ENCODE measurements around the gene DOCK2.
"Not testable (repeated sequence)": the region's sequence is repeated elsewhere in the genome, so short reads cannot be mapped to it uniquely, and the experiment has no call there.

DOCK2 gene

GRCh38 chr5:170071748-170072147, 434.7 kb downstream of the DOCK2 start:
- FAIRE-seq, result no peak

DNA sequence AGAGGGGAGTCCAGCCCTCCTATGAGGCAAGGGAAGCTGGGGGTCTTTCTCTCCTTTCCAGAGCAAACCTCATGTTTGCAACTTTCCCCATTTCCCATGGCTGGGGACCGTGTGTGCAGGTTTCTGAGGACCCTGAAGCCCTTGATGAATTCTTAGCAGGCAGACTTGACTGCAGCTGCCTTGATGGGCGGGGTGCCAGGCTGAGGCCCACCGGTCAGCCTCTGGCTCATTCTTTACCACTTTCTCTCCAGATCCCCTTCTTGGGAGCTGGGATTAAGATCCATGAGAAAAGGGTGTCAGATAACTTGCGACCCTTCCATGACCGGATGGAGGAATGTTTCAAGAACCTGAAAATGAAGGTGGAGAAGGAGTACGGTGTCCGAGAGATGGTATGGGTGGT, 438.6 kb downstream of the DOCK2 start:
- no peak for FAIRE-seq

GRCh38 chr5:170076211-170076610, 439.1 kb downstream of the DOCK2 start:
- no peak for FAIRE-seq

DNA sequence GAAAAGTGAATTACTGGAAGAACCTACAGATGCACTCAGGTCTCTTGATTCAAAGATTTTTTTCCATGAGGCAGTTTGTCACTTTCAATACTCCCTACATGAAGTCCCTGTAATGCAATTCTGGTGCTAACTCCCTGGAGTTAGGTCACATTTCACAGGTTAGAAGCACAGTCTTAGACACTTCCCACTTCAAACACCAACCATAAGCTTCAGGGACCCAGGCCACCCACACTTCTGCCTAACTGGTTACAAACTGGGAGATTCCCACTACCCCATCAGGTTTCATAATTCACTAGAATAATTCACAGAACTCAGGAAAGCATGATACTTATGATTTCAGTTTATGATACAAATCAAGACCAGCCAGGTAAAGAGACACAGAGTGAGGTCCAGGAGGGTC, 439.7 kb downstream of the DOCK2 start:
- FAIRE-seq, result no peak

DNA sequence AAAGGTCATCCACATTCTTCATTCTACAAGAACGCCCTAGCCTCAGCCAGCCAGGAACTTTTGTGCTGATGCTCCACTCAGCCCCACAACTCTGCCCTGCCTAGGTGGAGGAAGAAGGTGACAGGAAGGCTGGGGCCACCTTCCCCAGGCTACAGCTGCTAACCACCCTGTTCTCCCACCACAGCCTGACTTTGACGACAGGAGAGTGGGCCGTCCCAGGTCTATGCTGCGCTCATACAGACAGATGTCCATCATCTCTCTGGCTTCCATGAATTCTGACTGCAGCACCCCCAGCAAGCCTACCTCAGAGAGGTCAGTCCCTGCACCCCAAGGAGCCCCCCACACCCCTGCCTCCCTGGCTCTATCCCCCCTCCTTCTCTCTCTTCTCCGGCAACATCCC, 440.5 kb downstream of the DOCK2 start:
- FAIRE-seq, result no peak

DNA sequence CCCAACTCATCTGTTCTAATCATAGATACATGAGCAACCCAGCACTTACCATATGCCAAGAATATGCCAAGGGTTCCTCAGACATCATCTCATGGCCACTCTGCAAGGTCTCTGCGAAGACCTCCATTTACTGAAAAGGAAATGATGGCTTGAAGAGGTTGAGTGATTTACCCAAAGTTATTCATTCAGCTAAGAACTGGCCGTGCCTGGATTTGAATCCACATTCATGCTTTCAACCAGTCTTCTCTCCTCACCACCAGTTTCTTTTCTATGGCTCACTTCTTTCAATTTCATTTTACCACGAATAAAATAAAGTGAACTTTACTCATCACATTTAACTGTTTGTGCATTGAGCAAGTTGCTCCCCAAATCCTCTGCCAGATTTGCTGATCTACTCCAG, 441.4 kb downstream of the DOCK2 start:
- FAIRE-seq, result no peak

- FAIRE-seq, result no peak
These were observed 441.9 kb downstream of the DOCK2 start for GRCh38 chr5:170078931-170079330.

DNA sequence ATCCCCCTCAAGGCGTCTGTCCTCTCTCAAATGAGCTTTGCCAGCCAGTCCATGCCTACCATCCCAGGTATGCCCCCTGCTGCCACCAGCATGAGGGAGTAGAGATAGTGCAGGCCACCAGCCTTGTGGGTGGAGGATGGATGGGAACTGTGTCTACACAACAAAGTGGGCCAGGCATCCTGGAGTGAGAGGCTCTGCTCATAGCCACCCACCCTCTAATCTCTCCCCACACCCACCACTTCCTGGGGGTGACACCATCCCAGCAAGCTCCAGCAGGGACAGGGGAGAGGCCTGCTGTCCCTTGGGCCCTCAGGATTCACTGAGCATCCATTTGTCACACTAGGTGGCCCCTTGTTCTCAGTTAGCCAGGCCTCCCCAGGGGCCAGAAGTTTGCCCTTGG, 443.1 kb downstream of the DOCK2 start:
- no peak for FAIRE-seq

- FAIRE-seq, result no peak
These were observed 443.8 kb downstream of the DOCK2 start for GRCh38 chr5:170080786-170081445.

GRCh38 chr5:170081616-170082015, 444.5 kb downstream of the DOCK2 start:
- no peak for FAIRE-seq

- FAIRE-seq, result no peak
These were observed 445.6 kb downstream of the DOCK2 start for GRCh38 chr5:170082701-170083100.

DNA sequence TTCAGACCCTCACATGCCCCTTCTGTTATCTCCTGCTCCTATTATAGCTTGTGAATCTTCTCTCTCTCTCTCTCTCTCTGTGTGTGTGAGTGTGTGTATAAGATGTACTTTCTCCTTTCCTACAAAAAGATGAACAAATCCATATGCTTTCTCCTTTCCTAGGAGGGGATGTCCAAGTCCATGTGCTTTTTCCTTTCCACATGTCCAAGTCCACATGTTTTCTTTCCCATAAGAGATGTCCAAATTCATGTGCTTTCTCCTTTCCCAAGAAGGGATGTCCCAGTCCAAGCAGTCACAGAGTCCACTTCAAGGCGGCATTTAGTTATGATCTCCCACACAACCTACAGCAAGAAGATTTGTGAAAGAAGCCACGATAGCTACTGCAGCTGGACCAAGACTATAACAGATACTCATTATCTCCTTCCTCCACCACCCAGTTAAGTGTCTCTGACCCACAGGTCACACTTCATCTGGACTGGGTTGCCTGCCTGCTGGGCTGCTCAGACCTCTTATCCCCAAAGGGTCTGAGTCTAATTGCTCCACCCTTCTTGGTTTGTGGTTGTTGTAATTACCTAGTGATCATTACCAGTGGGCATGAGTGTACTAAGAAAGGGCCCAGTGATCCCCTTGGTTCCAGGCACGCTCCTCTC, 450.2 kb downstream of the DOCK2 start:
- no peak for FAIRE-seq

GRCh38 chr5:170092455-170093101, 455.5 kb downstream of the DOCK2 start:
- FAIRE-seq, result no peak

- FAIRE-seq, result not testable (repeated sequence)
These were observed 457.3 kb downstream of the DOCK2 start for GRCh38 chr5:170094329-170094728.

GRCh38 chr5:170095646-170096045, 458.6 kb downstream of the DOCK2 start:
- no peak for FAIRE-seq

GRCh38 chr5:170097934-170098333, 460.9 kb downstream of the DOCK2 start:
- FAIRE-seq, result no peak

- FAIRE-seq, result no peak
These were observed 463.2 kb downstream of the DOCK2 start for GRCh38 chr5:170100066-170100943.

DNA sequence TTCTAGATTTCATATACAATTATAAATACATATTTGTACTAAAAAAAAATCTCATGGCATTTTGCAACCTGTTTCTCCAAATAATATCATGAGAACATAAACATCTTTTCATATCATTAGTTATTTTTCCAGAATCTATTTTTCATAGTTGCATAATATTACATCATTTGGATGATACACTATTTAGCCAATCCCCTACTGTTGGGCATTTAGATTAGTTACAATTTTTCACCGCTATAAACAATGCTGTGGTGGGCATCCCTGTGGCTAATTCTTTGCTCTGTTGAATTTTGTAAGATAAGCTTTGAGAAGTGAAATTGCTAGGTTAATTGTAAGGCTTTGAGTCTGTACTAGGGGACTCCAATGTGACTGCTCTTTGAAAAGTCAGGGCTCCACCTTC, 466.4 kb downstream of the DOCK2 start:
- FAIRE-seq, result no peak

GRCh38 chr5:170104299-170104698, 467.2 kb downstream of the DOCK2 start:
- FAIRE-seq, result no peak

- FAIRE-seq, result no peak
These were observed 467.6 kb downstream of the DOCK2 start for GRCh38 chr5:170104710-170105109.

GRCh38 chr5:170105642-170106611, 468.9 kb downstream of the DOCK2 start, which contains the start of gene FOXI1:
Gene FOXI1 (plus strand): TSS chr5:170105897. CDS start chr5:170105958, 61 bp downstream.
- FAIRE-seq, result no peak

DNA sequence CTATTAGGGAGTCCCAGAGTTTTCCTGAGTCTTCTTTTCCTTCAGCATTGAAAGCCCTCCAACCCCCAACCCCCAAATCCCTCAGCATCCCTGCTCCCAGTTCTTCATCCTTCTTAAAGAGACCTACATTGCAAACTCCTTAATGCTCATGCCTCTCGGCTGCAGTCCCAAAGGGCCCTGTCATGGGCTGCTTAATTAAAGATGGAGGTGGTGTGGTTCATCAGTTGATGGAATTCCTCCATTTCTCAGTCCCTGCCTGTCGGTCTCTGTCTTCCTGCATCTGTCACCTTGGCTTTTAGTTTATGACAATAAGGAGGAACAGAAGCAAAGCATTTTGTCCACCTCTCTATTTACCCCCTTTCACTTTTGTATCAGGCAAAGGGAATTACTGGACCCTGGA, 470.6 kb downstream of the DOCK2 start:
- no peak for FAIRE-seq
